Measurements from ENCODE around the gene RAB17.

GRCh38 chr2:237616373-237616733 lies 25.8 kb upstream of the RAB17 start:
- no peak for TF ChIP-seq CTCF (IDR thresholded peaks at IDR 0.05; ENCODE audit: low read length)
- no peak for TF ChIP-seq EZH2phosphoT487 (IDR thresholded peaks at IDR 0.05; ENCODE audit: low read length)
- no peak for TF ChIP-seq EZH2 (optimal IDR thresholded peaks at IDR 0.05; ENCODE audit: low read depth, low read length)
